ENCODE results near the gene CHD9.

DNA sequence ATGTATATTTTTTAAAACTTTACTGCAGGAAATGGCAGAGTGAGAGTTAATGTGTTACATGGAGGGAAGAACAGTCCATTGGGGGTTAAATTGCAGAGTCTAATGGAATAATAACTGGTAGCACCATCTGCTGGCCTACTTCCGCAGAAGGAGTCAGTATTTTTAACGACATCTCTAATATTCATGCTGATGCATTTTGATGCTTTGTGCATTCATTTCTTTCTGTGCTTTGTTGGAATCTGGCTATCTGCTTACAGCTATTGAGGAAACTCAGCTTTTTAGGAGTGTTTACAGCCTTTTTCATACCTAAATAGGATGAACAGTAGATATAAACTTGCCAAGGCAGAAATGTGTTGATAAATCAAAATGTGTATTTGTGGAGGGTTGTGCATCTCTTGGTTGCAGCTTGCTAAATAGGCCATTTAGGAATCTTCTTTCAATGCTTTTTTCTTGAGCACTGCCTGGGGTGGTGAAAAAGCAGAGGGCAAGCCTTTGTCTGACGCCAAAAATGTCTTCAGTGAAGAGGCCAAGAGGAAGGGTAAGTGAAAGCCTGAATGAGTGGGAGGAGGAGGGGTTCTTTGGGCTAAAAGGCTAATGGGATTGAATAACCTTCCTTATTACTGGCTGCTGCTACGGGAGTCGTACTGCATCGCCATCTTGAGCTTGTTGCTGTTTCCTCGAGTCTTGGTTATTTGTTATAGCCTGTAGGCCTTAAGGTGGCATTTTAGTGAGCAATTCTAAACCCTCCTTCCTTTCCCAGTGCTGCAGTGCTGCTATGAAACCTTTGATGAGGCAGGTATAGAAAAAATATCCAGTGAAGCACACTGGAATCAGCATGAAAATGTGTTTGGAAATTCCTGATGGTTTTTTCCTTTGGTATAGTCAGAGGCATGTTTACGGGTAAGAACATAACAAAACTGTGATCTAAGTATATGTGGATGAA is 153.3 kb downstream of the CHD9 start:
- TF ChIP-seq, protein P1, sequence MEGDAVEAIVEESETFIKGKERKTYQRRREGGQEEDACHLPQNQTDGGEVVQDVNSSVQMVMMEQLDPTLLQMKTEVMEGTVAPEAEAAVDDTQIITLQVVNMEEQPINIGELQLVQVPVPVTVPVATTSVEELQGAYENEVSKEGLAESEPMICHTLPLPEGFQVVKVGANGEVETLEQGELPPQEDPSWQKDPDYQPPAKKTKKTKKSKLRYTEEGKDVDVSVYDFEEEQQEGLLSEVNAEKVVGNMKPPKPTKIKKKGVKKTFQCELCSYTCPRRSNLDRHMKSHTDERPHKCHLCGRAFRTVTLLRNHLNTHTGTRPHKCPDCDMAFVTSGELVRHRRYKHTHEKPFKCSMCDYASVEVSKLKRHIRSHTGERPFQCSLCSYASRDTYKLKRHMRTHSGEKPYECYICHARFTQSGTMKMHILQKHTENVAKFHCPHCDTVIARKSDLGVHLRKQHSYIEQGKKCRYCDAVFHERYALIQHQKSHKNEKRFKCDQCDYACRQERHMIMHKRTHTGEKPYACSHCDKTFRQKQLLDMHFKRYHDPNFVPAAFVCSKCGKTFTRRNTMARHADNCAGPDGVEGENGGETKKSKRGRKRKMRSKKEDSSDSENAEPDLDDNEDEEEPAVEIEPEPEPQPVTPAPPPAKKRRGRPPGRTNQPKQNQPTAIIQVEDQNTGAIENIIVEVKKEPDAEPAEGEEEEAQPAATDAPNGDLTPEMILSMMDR (IDR thresholded peaks at IDR 0.05): peak in 6 of 7 experiments; percentile 11 to 66 (median 62)
- peak in 1 of 3 donors; percentile 25 for TF ChIP-seq POLR2A (IDR thresholded peaks at IDR 0.05)
